Lung (tissue), 12 donors: ENCODE data around the gene CCDC174. TPM values are rescaled to one million over a fixed set of nuclear protein-coding genes. Genes with fewer than 3 reads are reported as not detected.

Source experiments
- ATAC-seq: fragments of 200-7000 bp; cut with Tn5 transposase; one replicate; pipeline ENCODE4 v1.9.1; 2020; ENCODE audit warnings: moderate number of reproducible peaks; ENCODE audit not compliant: insufficient read depth, low FRiP score
- DNase-seq, 3 donors: peaks; one replicate each; pipeline ENCODE4 v3.0.0-alpha.2; 2013 to 2017
- H3K27ac ChIP-seq, 2 donors: one replicate each; pipeline ENCODE4 v1.5.1; 2013; ENCODE audit warnings: mild to moderate bottlenecking in 2 of 2, moderate library complexity in 2 of 2, control low read depth in 1 of 2, inconsistent platforms in 1 of 2, low read depth in 1 of 2, low read length in 1 of 2
- H3K27me3 ChIP-seq, 3 donors: one replicate each; pipeline ENCODE4 v1.5.1; 2013; ENCODE audit warnings: low read length in 2 of 3; ENCODE audit not compliant: control insufficient read depth in 3 of 3, insufficient read depth in 3 of 3
- H3K36me3 ChIP-seq, 4 donors: one replicate each; pipeline ENCODE4 v1.5.1; 2013; ENCODE audit warnings: low read length in 4 of 4, mild to moderate bottlenecking in 1 of 4, moderate library complexity in 1 of 4; ENCODE audit not compliant: control insufficient read depth in 4 of 4, insufficient read depth in 4 of 4
- H3K4me1 ChIP-seq, 5 donors: one replicate each; pipeline ENCODE4 v1.5.1; 2013; ENCODE audit warnings: low read length in 5 of 5, mild to moderate bottlenecking in 2 of 5, moderate library complexity in 1 of 5; ENCODE audit not compliant: control insufficient read depth in 5 of 5, insufficient read depth in 5 of 5
- H3K4me3 ChIP-seq: one replicate; pipeline ENCODE4 v1.5.1; 2013; ENCODE audit warnings: mild to moderate bottlenecking, control low read depth, moderate library complexity
- H3K9ac ChIP-seq, 2 donors: one replicate each; pipeline ENCODE4 v1.5.1; 2013; ENCODE audit warnings: low read length in 2 of 2, control low read depth in 1 of 2; ENCODE audit not compliant: insufficient read depth in 1 of 2
- H3K9me3 ChIP-seq, 4 donors: one replicate each; pipeline ENCODE4 v1.5.1; 2013; ENCODE audit warnings: low read length in 3 of 4, mild to moderate bottlenecking in 1 of 4, moderate library complexity in 1 of 4; ENCODE audit not compliant: control insufficient read depth in 4 of 4, insufficient read depth in 3 of 4
- CTCF ChIP-seq: IDR thresholded peaks from 2 replicates; pipeline ENCODE4 v1.5.1; 2012; ENCODE audit warnings: mild to moderate bottlenecking; ENCODE audit errors: control extremely low read depth, extremely low read depth
- WGBS, 2 donors: extraction: QIAGEN DNeasy Blood & Tissue Kit; methylation state at CpG; one replicate each; pipeline ENCODE4 v1.1.7; 2013; 5-methylcytosine and 5-hydroxymethylcytosine counted together
- polyA plus RNA-seq, 2 donors: library from polyadenylated mRNA; stranded (reverse); fragments of 200-250 nt; gene quantifications; one replicate each; pipeline ENCODE4 v1.2.1, GENCODE V29; 2013
- total RNA-seq, 2 donors: library from RNA; depleted of rRNA in 1 of 2; stranded (reverse); fragments of >200 nt in 1 of 2; gene quantifications; one replicate each; pipeline ENCODE4 v1.2.1, GENCODE V29; 2014 to 2021
- donor health status: control.
- donor health status: control.
- donor health status: Bipolar disorder and iron deficiency.
- donor health status: healthy.
- donor health status: DM: yes; HTN: yes; CAD: no.

CCDC174 gene
- total and polyA plus RNA-seq, 4 donors, result 11.7 to 25.0 (median 19.7) TPM

GRCh38 chr3:14614189-14614588 lies 37.4 kb upstream of the CCDC174 start:
- WGBS, 2 donors, result 77 to 81% methylated on average over 1 of the region's 1 CpG
- peaks cover 0 to 2% (median 0%) of the 10 kb centered on the region in 3 donors for H3K27me3 ChIP-seq
- H3K9ac ChIP-seq, result no peak overlapping the region
- no peak overlapping the region for H3K4me3 ChIP-seq
- ATAC-seq (no peak), DNase-seq (no peak)
- no peaks in the 10 kb centered on the region for H3K9me3 ChIP-seq
- peaks cover 0 to 7% (median 0%) of the 10 kb centered on the region in 5 donors for H3K4me1 ChIP-seq
- H3K27ac ChIP-seq, result no peak overlapping the region
- H3K36me3 ChIP-seq, result no peaks in the 10 kb centered on the region
- TF ChIP-seq CTCF, result no peak

GRCh38 chr3:14614862-14615261 lies 36.7 kb upstream of the CCDC174 start:
- ATAC-seq, result no peak
- Histone ChIP-seq H3K27me3 (peaks cover 0 to 2% (median 0%) of the 10 kb centered on the region in 3 donors), H3K4me3 (no peak overlapping the region), H3K9me3 (no peaks in the 10 kb centered on the region), H3K36me3 (no peaks in the 10 kb centered on the region), H3K4me1 (peaks cover 0 to 1% (median 0%) of the 10 kb centered on the region in 5 donors), H3K27ac (no peak overlapping the region), H3K9ac (no peak overlapping the region)
- DNase-seq, result no peak
- no peak for TF ChIP-seq CTCF

GRCh38 chr3:14616606-14617507 lies 34.7 kb upstream of the CCDC174 start:
- Histone ChIP-seq H3K36me3 (no peaks in the 10 kb centered on the region), H3K27me3 (peaks cover 0 to 2% (median 0%) of the 10 kb centered on the region in 3 donors), H3K9me3 (no peaks in the 10 kb centered on the region), H3K4me3 (no peak overlapping the region), H3K9ac (no peak overlapping the region), H3K4me1 (peaks cover 0 to 1% (median 0%) of the 10 kb centered on the region in 5 donors), H3K27ac (no peak overlapping the region)
- TF ChIP-seq CTCF, result no peak
- ATAC-seq, result no peak
- WGBS, 2 donors, result 67 to 68% methylated on average over 10 of the region's 10 CpGs
- peak; percentile 41 to 64 (median 52) for DNase-seq
